NCI-H1694 treated with DMSO at 0.1 percent for 48 hours (cell line): ENCODE measurements around the gene ADIG.

Source experiments
- DNase-seq: peaks from one replicate; lab custom pipeline; 2025; lab: John Stamatoyannopoulos, UW

The ADIG gene

GRCh38 chr20:38581013-38581412, at the start of gene ADIG:
ADIG (plus strand) TSS chr20:38581197; CDS start chr20:38581251, 54 bp downstream.
- no peak for DNase-seq

GRCh38 chr20:38534756-38535155, 46.2 kb upstream of the ADIG start:
- DNase-seq = no peak

GRCh38 chr20:38536310-38536709, 44.7 kb upstream of the ADIG start:
- DNase-seq = no peak

- DNase-seq = no peak
These were observed 43.8 kb upstream of the ADIG start for GRCh38 chr20:38537176-38537575.

- no peak for DNase-seq
These were observed 42.2 kb upstream of the ADIG start for GRCh38 chr20:38538789-38539188.

GRCh38 chr20:38543014-38543906, 37.7 kb upstream of the ADIG start:
- DNase-seq = no peak

GRCh38 chr20:38545771-38546170, 35.2 kb upstream of the ADIG start:
- DNase-seq = no peak

- DNase-seq = no peak
These were observed 33.5 kb upstream of the ADIG start for GRCh38 chr20:38547288-38548085.

GRCh38 chr20:38548356-38549083, 32.5 kb upstream of the ADIG start:
- no peak for DNase-seq

GRCh38 chr20:38550274-38550673, 30.7 kb upstream of the ADIG start:
- no peak for DNase-seq

- no peak for DNase-seq
These were observed 29.9 kb upstream of the ADIG start for GRCh38 chr20:38551056-38551626.

- no peak for DNase-seq
These were observed 26.0 kb upstream of the ADIG start for GRCh38 chr20:38554986-38555385.

- DNase-seq = no peak
These were observed 25.6 kb upstream of the ADIG start for GRCh38 chr20:38555395-38555794.

GRCh38 chr20:38557174-38557573, 23.8 kb upstream of the ADIG start:
- DNase-seq = no peak

GRCh38 chr20:38558596-38559360, 22.2 kb upstream of the ADIG start:
- DNase-seq = no peak

GRCh38 chr20:38559764-38560163, 21.2 kb upstream of the ADIG start:
- DNase-seq = no peak

- no peak for DNase-seq
These were observed 17.1 kb upstream of the ADIG start for GRCh38 chr20:38563802-38564431.

GRCh38 chr20:38564680-38565079, 16.3 kb upstream of the ADIG start:
- DNase-seq = no peak

GRCh38 chr20:38566036-38566598, 14.9 kb upstream of the ADIG start:
- DNase-seq = no peak

- no peak for DNase-seq
These were observed 11.1 kb upstream of the ADIG start for GRCh38 chr20:38569747-38570525.
